Neural cell (in vitro differentiated cells): ENCODE measurements around the gene USP7. TPM values are rescaled to one million over a fixed set of nuclear protein-coding genes. Genes with fewer than 3 reads are reported as not detected.

ENCODE experiments used
- H2AFZ ChIP-seq: fragments of 200-600, 300-800 bp; sonication (generic), shearing (Covaris generic); 2 replicates; pipeline ENCODE4 v1.6.0; 2014; ENCODE audit warnings: low read depth, mild to moderate bottlenecking, antibody characterized with exemption, low read length, moderate library complexity
- H3F3A ChIP-seq: fragments of 200-600 bp; shearing (Covaris generic); 2 replicates; pipeline ENCODE4 v1.6.1; 2016; ENCODE audit warnings: mild to moderate bottlenecking, moderate library complexity, mixed read lengths, antibody characterized with exemption, low read length; ENCODE audit not compliant: insufficient read depth, poor library complexity, severe bottlenecking
- H3K27ac ChIP-seq: fragments of 200-600, 300-800 bp; sonication (generic), shearing (Covaris generic); 2 replicates; pipeline ENCODE4 v1.5.1; 2014; ENCODE audit warnings: mild to moderate bottlenecking, low read length, moderate library complexity
- H3K27me3 ChIP-seq: fragments of 300-800, 200-600 bp; sonication (generic), shearing (Covaris generic); 2 replicates; pipeline ENCODE4 v1.6.0; 2014; ENCODE audit warnings: mild to moderate bottlenecking, low read depth, low read length, moderate library complexity; ENCODE audit not compliant: insufficient read depth
- H3K36me3 ChIP-seq: fragments of 300-800, 200-600 bp; sonication (generic), shearing (Covaris generic); 2 replicates; pipeline ENCODE4 v1.5.1; 2014; ENCODE audit warnings: mild to moderate bottlenecking, antibody characterized with exemption, low read length, moderate library complexity; ENCODE audit not compliant: insufficient read depth
- H3K4me2 ChIP-seq: fragments of 300-800, 200-600 bp; sonication (generic), shearing (Covaris generic); 2 replicates; pipeline ENCODE4 v1.6.0; 2014; ENCODE audit warnings: mild to moderate bottlenecking, low read length
- H3K4me3 ChIP-seq: fragments of 300-800, 200-600 bp; sonication (generic), shearing (Covaris generic); 2 replicates; pipeline ENCODE4 v1.5.1; 2014; ENCODE audit warnings: mild to moderate bottlenecking, low read length, moderate library complexity
- H3K79me2 ChIP-seq: fragments of 200-600 bp; shearing (Covaris generic); replicated peaks from 2 replicates; pipeline ENCODE4 v1.6.0; 2014; ENCODE audit warnings: mild to moderate bottlenecking, low read length, moderate library complexity; ENCODE audit not compliant: insufficient read depth
- H3K9ac ChIP-seq: fragments of 300-800, 200-600 bp; sonication (generic), shearing (Covaris generic); 2 replicates; pipeline ENCODE4 v1.6.1; 2016; ENCODE audit warnings: mild to moderate bottlenecking, low read length, mixed read lengths
- H3K9me2 ChIP-seq: fragments of 200-600 bp; shearing (Covaris generic); 2 replicates; pipeline ENCODE4 v1.6.1; 2016; ENCODE audit warnings: mild to moderate bottlenecking, low read length, mixed read lengths; ENCODE audit not compliant: insufficient read depth
- H3K9me3 ChIP-seq: fragments of 200-600, 300-800 bp; sonication (generic), shearing (Covaris generic); 2 replicates; pipeline ENCODE4 v1.6.1; 2016; ENCODE audit warnings: mild to moderate bottlenecking, mixed run types, low read length, moderate library complexity, mixed read lengths
- H4K20me1 ChIP-seq: fragments of 200-600 bp; shearing (Covaris generic); 2 replicates; pipeline ENCODE4 v1.6.1; 2016; ENCODE audit warnings: mild to moderate bottlenecking, mixed run types; ENCODE audit not compliant: insufficient read depth
- EP300 ChIP-seq: fragments of 450-650 bp; conservative IDR thresholded peaks from 2 replicates; pipeline ENCODE4 v1.6.1; 2014; ENCODE audit warnings: antibody characterized with exemption, mild to moderate bottlenecking, moderate library complexity; ENCODE audit not compliant: poor library complexity, severe bottlenecking
- EZH2 ChIP-seq: fragments of 200-600, 300-800 bp; shearing (Covaris generic), sonication (generic); IDR thresholded peaks from 2 replicates; pipeline ENCODE4 v1.6.1; 2014; ENCODE audit warnings: antibody characterized with exemption, low read length, borderline replicate concordance, mild to moderate bottlenecking; ENCODE audit not compliant: insufficient read depth, poor library complexity, severe bottlenecking
- MXI1 ChIP-seq: fragments of 450-650 bp; conservative IDR thresholded peaks from 2 replicates; pipeline ENCODE4 v1.6.1; 2014; ENCODE audit warnings: antibody characterized with exemption, mild to moderate bottlenecking; ENCODE audit not compliant: poor library complexity, severe bottlenecking
- POLR2AphosphoS5 ChIP-seq: IDR thresholded peaks from 2 replicates; pipeline ENCODE4 v1.6.1; 2012
- RAD21 ChIP-seq: fragments of 450-650 bp; conservative IDR thresholded peaks from 2 replicates; pipeline ENCODE4 v1.6.1; 2014; ENCODE audit warnings: antibody characterized with exemption, mild to moderate bottlenecking, moderate library complexity
- SMC3 ChIP-seq: fragments of 450-650 bp; conservative IDR thresholded peaks from 2 replicates; pipeline ENCODE4 v1.6.1; 2014; ENCODE audit warnings: antibody characterized with exemption, mild to moderate bottlenecking, moderate library complexity; ENCODE audit not compliant: poor library complexity
- TAF1 ChIP-seq: IDR thresholded peaks from 2 replicates; pipeline ENCODE4 v1.6.1; 2012; ENCODE audit warnings: low read depth
- polyA plus RNA-seq: library from polyadenylated mRNA; depleted of rRNA; stranded (reverse); fragments of >200 nt; gene quantifications from 2 replicates; pipeline ENCODE4 v1.2.3, GENCODE V29; 2014
- TF ChIP-seq, protein P1 (sequence below): IDR thresholded peaks from 2 replicates; pipeline ENCODE4 v1.6.1; 2012; ENCODE audit warnings: borderline replicate concordance
- TF ChIP-seq, protein P2 (sequence below): fragments of 450-650 bp; IDR thresholded peaks from 2 replicates; pipeline ENCODE4 v1.5.1; 2014; ENCODE audit warnings: antibody characterized with exemption, mild to moderate bottlenecking, moderate library complexity; ENCODE audit not compliant: poor library complexity, severe bottlenecking

USP7 gene
- polyA plus RNA-seq, 1 donor from 2014 or later = 52.5 TPM

DNA sequence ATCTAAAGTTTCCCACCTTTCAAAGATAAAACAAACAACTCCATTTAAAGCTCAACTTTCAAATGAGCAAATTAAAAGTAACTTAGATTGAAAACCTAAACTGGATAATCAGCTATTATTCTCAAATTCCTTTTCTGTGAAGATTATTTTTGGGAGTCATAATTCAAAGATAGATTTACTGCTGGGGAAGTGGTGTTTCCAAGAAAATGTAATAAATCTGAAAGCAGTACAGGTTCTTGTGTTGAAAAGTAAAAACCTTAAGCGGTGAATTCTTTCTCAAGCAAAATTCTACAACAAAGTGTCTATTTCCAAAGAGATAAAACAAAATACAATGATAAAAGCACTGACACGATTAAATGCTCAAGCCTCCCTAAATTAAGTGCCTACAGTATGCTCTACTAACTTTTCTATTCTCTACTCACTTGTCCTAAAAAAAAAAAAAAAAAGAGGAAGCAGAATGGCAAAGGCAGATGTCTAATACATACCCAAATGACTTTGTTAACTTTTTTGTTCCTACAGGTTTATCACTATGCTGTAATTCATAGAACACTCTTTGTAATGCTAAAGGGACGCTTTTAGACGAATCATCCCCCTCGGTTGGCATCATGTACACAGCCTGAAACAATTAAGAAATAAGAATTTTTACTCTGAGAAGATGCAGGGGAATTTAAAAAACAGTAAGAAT lies 47.0 kb downstream of the USP7 start:
- H4K20me1 ChIP-seq = no peaks in the 10 kb centered on the region
- no peaks in the 10 kb centered on the region for H3K9me3 ChIP-seq
- no peaks in the 10 kb centered on the region for H3F3A ChIP-seq
- H3K4me2 ChIP-seq = no peak overlapping the region
- H2AFZ ChIP-seq = no peak overlapping the region
- no peaks in the 10 kb centered on the region for H3K9me2 ChIP-seq
- H3K36me3 ChIP-seq = peaks cover 20% of the 10 kb centered on the region
- no peaks in the 10 kb centered on the region for H3K27me3 ChIP-seq
- no peak overlapping the region for H3K27ac ChIP-seq
- no peak overlapping the region for H3K9ac ChIP-seq
- H3K4me3 ChIP-seq = no peak overlapping the region
- no peaks in the 10 kb centered on the region for H3K79me2 ChIP-seq
- no peak for TF ChIP-seq EP300
- TF ChIP-seq POLR2AphosphoS5 = no peak
- no peak for TF ChIP-seq TAF1
- no peak for TF ChIP-seq SMC3
- TF ChIP-seq RAD21 = no peak
- TF ChIP-seq, protein P1, sequence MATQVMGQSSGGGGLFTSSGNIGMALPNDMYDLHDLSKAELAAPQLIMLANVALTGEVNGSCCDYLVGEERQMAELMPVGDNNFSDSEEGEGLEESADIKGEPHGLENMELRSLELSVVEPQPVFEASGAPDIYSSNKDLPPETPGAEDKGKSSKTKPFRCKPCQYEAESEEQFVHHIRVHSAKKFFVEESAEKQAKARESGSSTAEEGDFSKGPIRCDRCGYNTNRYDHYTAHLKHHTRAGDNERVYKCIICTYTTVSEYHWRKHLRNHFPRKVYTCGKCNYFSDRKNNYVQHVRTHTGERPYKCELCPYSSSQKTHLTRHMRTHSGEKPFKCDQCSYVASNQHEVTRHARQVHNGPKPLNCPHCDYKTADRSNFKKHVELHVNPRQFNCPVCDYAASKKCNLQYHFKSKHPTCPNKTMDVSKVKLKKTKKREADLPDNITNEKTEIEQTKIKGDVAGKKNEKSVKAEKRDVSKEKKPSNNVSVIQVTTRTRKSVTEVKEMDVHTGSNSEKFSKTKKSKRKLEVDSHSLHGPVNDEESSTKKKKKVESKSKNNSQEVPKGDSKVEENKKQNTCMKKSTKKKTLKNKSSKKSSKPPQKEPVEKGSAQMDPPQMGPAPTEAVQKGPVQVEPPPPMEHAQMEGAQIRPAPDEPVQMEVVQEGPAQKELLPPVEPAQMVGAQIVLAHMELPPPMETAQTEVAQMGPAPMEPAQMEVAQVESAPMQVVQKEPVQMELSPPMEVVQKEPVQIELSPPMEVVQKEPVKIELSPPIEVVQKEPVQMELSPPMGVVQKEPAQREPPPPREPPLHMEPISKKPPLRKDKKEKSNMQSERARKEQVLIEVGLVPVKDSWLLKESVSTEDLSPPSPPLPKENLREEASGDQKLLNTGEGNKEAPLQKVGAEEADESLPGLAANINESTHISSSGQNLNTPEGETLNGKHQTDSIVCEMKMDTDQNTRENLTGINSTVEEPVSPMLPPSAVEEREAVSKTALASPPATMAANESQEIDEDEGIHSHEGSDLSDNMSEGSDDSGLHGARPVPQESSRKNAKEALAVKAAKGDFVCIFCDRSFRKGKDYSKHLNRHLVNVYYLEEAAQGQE = no peak
- no peak for TF ChIP-seq EZH2
- TF ChIP-seq, protein P2, sequence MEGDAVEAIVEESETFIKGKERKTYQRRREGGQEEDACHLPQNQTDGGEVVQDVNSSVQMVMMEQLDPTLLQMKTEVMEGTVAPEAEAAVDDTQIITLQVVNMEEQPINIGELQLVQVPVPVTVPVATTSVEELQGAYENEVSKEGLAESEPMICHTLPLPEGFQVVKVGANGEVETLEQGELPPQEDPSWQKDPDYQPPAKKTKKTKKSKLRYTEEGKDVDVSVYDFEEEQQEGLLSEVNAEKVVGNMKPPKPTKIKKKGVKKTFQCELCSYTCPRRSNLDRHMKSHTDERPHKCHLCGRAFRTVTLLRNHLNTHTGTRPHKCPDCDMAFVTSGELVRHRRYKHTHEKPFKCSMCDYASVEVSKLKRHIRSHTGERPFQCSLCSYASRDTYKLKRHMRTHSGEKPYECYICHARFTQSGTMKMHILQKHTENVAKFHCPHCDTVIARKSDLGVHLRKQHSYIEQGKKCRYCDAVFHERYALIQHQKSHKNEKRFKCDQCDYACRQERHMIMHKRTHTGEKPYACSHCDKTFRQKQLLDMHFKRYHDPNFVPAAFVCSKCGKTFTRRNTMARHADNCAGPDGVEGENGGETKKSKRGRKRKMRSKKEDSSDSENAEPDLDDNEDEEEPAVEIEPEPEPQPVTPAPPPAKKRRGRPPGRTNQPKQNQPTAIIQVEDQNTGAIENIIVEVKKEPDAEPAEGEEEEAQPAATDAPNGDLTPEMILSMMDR = no peak
- TF ChIP-seq MXI1 = no peak

DNA sequence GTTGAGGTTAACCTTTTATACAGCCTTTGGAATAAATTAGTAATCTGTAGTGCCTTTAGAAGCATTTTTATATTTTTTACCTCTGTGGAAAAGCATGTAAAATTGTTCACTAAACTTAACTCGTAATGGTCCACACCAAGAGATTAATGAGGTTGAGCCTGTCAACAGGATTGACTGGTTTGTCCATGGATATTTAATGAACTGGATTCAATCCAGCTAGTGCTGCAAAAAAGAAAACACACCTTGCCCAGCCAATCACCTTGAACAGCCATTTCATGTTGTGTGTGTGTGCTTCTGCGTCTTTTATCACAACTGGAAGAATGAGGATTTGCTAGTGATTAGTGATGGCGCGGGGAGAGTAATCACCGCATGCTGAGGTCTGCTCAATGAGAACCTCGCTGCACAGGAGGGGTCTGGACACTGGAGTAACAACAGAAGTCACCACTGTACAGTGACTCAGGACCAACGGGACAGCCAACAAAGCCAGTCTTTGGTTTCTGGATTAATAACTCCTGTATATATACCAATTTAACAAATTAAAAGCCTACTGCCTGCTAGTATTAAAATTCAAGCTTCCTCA lies 47.9 kb downstream of the USP7 start:
- H3K9me3 ChIP-seq = no peaks in the 10 kb centered on the region
- no peaks in the 10 kb centered on the region for H3F3A ChIP-seq
- H3K27ac ChIP-seq = no peak overlapping the region
- H2AFZ ChIP-seq = no peak overlapping the region
- no peaks in the 10 kb centered on the region for H3K79me2 ChIP-seq
- no peak for TF ChIP-seq TAF1
- TF ChIP-seq POLR2AphosphoS5 = no peak
- no peak for TF ChIP-seq SMC3
- TF ChIP-seq, protein P2 = no peak
- TF ChIP-seq, protein P1 = no peak
- no peak for TF ChIP-seq EP300
- no peak for TF ChIP-seq MXI1
- peaks cover 20% of the 10 kb centered on the region for H3K36me3 ChIP-seq
- H3K27me3 ChIP-seq = no peaks in the 10 kb centered on the region
- H3K9ac ChIP-seq = no peak overlapping the region
- no peak overlapping the region for H3K4me3 ChIP-seq
- H3K4me2 ChIP-seq = no peak overlapping the region
- no peaks in the 10 kb centered on the region for H3K9me2 ChIP-seq
- no peaks in the 10 kb centered on the region for H4K20me1 ChIP-seq
